ENCODE data around the gene FRMD8. TPM values are rescaled to one million over a fixed set of nuclear protein-coding genes. Genes with fewer than 3 reads are reported as not detected.
A peak's percentile ranks its signal among the peaks of the same experiment; 100 is the strongest.

The FRMD8 gene, protein sequence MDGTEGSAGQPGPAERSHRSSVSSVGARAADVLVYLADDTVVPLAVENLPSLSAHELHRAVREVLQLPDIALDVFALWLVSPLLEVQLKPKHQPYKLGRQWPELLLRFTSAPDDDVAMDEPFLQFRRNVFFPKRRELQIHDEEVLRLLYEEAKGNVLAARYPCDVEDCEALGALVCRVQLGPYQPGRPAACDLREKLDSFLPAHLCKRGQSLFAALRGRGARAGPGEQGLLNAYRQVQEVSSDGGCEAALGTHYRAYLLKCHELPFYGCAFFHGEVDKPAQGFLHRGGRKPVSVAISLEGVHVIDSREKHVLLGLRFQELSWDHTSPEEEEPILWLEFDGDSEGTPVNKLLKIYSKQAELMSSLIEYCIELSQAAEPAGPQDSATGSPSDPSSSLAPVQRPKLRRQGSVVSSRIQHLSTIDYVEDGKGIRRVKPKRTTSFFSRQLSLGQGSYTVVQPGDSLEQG
- 63.4 TPM for total RNA-seq

DNA sequence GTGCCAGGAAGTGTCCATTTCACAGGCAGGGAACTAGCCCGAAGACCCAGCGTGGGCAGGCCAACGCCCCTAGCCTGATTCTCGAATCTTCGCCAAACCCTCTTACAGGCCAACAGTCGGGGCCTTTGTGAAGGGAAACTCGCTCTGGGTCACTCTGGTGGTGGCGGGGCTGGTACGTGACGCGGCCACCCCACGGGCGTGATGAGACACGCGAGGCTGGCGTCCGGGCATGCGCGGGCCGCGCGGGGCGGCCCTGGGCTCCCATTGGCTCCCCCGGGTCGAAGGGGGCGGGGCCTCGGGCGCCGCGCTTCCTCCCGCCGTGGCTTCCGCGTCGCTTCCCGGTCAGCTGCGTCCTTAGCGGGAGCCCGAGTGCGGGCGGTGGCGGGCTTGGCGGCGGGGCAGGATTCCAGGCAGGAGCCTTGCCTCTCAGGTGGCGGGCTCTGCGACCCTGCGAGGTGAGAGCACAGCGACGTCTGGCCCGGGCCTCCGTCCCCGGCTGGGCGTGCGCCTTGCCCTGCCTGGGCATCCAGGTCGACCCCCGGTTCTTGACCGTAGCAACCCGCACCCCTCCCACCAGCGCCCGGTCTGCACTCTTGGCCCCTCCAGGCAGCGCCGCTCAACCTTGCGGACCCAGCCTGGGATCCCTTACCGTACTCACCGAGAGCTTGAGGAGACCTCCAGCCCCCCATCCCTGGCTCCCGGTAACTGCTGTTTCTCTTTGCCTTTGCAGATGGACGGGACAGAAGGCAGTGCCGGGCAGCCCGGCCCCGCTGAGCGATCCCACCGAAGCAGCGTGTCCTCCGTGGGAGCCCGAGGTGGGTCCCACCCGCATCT lies at the start of gene FRMD8:
TSS of gene FRMD8 (plus strand) at position 331 of the 834 bp plus-strand sequence. CDS start at position 731, 400 bp downstream.
- DNase-seq, result peak; percentile 94

DNA sequence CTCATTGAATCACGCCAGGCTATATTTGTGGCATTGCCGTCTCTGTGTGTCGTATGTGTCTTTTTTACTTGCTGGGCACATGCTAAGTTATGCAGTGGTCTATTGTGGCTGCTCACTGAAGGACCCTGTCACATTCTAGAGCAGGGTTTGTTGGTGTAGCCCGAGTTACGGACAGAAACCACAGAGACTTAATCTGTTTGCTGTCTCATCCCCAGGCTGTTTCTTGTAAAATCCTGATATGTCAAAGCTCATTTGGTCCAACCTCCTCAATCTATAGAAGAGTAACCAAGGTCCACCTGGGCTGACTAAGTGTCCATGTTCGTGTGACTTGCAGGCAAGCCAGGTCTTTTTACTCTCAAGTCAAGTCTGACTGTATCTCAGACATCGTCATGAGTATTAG lies 47.8 kb upstream of the FRMD8 start:
- DNase-seq, result no peak

DNA sequence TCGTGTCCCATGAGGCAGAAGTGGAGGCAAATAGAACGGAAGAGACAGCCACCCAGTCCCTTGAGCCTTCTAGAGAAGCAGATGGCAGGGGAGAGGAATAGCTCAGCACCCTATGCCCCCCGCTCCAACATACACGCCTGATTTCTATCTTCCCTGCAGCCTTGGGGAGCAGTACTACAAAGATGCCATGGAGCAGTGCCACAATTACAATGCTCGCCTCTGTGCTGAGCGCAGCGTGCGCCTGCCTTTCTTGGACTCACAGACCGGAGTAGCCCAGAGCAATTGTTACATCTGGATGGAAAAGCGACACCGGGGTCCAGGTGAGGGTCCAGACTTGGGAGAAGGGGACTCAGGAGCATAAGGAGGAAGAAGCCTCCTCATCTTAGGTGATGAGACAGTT lies 46.2 kb upstream of the FRMD8 start:
- DNase-seq, result no peak

DNA sequence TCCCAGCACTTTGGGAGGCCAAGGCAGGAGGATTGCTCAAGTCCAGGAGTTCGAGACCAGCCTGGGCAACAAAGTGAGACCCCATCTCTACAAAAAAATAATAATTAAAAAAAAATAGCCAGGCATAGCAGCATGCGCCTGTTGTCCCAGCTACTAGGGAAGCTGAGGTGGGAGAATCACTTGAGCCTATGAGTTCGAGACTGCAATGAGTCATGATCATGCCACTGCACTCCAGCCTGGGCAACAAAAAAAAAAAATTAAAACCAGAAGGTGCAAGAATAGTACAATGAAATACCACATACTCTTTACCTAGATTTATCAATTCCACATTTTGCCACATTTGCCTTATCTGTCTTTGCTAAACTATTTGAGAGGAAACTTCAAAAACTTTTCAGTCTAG lies 44.6 kb upstream of the FRMD8 start:
- DNase-seq, result no peak

DNA sequence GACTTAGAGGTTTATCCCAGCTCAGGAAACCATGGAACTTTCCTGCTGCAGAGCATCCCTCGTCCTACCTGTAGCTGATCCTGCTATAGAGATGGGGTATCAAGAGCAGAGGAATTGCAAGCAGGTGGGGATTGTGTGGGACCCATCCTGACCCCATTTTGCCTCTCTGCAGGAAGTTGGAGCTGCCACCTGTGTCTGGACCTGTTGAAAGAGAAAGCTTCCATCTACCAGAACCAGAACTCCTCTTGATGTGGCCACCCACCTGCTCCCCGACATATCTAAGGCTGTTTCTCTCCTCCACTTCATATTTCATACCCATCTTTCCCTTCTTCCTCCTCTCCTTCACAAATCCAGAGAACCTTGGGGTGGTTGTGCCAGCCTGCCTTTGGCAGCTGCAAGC lies 34.9 kb upstream of the FRMD8 start:
- DNase-seq, result no peak

DNA sequence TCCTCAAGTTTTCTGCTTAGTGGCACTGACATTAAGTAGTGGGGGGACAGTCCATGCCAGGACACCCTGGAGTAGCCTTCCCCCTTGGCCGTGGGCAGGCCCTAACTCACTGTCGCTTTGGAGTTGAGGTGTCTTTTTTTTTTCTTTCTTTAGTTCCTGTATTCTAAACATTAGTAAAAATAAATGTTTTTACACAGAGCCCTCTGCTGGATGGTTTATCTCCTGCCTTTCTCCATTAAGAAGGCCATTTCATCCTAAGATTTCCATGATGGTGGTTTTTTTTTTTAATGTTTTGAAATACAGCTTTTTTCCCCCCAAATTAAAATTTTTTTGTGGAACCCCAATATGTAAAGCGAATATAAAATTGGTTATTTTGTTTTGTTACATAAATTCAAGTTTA lies 33.7 kb upstream of the FRMD8 start:
- peak; percentile 41 for DNase-seq

DNA sequence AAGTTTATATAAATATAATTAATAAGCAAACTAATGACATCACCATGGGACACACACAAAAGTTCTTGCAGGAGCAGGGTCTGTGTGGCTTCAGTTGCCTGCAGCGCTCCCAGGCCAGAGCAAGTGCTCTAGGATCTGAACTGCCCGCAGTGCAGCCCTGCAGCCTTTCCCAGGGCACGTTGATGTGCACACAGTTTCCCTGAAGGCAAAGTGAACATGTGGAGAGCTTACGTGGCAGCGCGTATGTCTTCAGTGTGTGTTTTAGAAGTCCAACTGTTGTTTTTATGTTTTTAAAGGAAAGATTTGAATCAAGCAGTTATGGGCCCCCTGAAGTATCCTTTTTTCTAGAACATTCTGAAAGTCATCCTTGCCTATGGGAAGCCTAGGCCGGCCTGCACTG lies 33.1 kb upstream of the FRMD8 start:
- DNase-seq, result no peak

DNA sequence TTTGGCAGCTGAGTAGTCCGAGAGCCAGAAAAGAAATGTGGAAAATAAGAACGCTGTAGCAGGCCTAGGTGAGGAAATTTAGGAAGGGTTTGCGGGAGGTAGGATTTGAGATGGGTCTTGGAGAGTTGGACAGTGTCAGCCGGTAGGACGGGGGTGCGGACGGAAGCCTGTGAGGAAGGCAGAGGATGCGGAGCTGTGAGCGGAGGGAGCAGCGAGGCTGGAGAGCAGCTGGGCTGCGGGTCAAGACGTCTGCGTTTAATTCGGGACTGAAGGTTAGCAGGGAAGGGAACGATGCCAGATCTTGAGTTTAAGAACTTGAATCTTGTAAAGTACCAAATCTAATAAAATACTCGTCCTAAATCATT lies 32.6 kb upstream of the FRMD8 start:
- no peak for DNase-seq

DNA sequence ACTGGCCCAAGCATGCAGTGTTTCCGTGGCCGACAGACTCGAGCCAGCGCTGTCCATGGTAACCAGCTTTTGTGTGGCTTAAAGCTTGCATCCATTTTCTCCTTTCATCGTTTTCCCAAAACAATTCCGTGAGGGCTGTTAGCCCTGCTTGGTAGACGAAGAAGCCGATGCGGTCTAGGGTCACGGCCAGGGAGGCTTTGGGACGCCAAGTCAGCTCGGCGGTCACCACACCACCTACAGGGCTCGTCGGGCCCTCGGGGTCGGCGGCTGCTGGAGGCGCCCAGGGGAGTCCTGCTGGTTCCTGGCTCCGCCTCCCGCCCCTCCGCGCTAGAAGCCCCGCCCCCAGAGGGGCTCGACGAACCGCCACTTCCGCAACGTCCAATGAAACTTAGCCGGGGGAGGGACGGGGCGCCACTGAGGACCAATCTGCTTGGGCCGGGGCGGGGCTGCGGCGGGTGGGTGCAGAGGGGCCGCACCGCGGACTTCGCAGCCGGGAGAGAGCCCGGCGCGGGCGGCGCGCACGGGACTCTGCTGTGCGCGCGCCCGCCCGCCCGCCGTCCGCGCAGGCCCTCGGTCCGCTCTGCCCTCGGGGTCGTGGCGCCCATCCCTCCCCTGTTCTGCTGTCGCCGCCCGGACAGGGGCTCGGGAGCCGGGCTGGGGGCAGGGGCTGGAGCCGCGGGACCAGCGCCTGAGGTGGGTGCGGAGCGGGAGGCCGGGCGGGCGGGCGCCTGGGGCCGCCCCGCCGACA lies 32.0 kb upstream of the FRMD8 start, which contains the start of gene TIGD3:
TSS of gene TIGD3 (plus strand) at position 487 of the 748 bp plus-strand sequence. CDS start 1,058 bp downstream, outside the sequence.
- DNase-seq, result peak; percentile 99

DNA sequence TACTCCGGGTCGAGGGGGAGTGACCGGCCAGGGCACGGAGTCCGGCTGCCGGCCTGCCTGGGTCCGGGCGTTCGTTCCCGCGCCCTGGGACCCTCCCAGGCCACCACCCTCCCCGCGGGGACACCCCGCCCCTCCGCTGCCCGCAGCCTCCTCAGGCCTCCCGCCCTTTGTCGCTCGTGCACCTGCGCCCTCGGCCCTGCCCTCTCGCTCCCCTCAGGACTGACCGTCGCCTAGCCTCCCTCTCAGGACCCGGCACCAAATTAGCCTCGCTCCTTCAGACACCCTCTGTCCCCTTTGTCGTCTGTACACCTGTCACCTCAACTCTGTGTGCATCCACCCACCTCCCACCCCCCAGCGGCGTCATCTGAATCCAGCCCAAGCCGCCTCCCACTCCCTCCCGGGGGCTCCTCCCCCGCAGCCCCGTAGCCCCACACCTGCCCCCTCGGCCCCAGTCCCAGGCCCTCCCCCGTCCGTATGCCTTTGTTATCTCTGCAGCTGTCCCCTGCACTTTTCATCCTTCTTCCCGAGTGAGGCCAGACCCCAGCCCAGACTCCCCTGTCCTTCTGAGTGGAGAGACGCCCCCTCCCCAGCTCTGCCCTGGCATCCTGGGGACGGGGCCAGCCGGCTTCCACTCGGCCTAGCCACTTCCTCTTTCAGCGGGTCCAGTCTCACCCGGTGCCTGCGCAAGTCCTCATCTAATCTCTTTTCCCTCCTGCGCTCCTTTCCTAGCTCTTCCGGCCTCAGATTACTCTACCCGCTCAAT lies 31.2 kb upstream of the FRMD8 start:
- peak; percentile 33 for DNase-seq

DNA sequence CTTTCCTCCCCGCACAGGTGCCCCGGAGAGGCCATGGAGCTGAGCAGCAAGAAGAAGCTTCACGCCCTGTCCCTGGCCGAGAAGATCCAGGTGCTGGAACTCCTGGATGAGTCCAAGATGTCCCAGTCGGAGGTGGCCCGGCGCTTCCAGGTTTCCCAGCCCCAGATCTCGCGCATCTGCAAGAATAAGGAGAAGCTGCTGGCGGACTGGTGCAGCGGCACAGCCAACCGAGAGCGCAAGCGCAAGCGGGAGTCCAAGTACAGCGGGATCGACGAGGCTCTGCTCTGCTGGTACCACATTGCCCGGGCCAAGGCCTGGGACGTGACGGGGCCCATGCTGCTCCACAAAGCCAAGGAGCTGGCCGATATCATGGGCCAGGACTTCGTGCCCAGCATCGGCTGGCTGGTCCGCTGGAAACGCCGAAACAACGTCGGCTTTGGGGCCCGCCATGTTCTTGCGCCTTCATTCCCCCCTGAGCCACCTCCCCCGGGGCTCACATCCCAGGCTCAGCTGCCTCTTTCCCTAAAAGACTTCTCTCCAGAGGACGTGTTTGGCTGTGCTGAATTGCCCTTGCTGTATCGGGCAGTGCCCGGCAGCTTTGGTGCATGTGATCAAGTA lies 30.6 kb upstream of the FRMD8 start:
- DNase-seq, result peak; percentile 31

DNA sequence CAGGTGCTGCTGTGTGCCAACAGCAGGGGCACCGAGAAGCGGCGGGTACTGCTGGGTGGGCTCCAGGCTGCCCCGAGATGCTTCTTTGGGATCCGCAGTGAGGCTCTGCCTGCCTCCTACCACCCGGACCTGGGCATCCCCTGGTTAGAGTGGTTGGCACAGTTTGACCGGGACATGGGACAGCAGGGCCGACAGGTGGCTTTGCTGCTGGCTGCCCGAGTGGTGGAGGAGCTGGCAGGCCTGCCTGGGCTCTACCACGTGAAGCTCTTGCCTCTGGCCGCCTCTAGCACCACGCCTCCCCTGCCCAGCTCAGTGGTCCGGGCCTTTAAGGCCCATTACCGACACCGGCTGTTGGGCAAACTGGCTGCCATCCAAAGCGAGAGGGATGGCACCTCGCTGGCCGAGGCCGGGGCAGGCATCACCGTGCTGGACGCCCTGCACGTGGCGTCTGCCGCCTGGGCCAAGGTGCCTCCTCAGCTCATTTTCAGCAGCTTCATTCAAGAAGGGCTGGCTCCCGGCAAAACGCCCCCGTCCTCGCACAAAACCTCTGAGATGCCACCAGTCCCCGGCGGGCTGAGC lies 30.0 kb upstream of the FRMD8 start:
- DNase-seq, result no peak

DNA sequence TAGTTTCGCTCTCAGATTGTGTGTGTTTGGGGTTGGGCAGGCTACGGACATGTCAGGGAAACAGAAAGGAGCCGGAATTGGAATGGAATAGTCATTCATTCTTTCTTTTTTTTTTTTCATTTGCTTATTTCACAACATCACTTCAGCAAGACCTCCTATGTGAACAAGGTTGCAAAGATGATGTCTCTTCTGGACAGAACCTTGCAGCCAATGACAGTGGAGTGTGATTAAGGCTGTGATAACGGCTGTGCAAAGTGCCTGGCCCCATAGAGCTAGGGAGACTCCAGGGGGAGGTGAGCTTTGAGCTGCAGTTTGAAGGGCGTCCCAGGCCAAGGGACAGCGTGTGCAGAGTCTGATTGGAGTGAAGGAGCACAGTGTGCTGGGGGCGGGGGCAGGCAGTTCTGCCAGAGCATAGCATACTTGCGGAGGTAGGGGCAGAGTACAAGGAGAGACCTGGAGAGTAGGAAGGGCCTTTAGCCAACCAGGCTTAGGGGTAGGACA lies 28.5 kb upstream of the FRMD8 start:
- no peak for DNase-seq

DNA sequence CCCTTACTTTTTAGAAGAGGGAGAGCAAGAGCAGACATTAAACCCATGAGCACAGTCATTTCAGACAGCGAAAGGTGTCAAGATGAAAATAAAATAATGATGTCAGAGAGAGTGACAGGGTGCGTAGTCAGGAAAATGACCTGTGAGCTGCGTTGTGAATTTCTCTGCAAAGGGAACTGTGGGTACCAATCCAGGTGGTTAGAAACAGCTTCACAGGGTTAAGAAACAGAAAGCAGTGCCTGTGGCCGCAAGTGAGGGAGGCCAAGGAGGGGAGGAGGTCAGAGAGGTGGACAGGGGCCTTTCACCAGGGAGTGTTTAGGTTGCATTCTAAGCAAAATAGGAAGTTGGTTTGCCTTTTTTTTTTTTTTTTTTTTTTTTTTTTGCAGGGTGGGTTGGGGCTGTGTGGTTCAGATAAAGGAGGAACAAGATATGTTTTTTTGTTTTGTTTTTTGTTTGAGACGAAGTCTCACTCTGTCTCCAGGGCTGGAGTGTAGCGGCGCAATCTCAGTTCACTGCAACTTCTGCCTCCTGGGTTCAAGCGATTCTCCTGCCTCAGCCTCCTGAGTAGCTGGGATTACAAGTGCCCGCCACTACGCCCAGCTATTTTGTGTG lies 24.0 kb upstream of the FRMD8 start:
- no peak for DNase-seq

DNA sequence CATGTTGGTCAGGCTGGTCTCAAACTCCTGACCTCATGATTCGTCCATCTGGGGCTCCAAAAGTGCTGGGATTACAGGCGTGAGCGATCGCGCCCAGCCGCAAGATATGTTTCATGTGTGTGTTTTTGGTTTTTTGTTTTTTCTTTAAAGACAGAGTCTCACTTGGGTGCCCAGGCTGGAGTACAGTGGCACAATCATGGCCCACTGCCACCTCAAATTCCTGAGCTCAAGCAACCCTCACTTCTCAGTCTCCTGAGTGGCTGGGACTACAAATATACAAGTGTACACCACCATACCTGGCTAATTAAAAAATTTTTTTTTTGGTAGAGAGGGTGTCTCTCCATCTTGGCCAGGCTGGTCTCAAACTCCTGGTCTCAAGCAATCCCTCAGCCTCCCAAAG lies 23.5 kb upstream of the FRMD8 start:
- DNase-seq, result no peak

DNA sequence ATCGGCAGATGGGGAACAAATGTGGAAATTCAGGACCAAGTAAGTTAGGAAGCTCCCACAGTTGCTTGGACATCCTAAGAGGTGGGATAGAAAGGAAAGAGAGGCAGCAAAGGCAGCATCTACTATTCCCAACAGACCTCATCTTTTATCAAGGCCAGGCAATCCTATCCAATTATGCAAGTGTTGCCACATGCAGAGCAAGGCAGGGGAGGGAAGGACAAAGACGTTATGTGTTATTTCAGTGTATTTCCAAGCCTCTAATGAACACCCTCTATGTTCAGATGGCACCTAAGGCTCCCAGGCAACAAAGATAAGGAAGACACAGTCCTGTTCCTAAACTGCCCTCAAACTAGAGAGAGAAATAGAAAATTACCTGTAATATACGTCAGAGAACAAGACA lies 22.7 kb upstream of the FRMD8 start:
- no peak for DNase-seq

DNA sequence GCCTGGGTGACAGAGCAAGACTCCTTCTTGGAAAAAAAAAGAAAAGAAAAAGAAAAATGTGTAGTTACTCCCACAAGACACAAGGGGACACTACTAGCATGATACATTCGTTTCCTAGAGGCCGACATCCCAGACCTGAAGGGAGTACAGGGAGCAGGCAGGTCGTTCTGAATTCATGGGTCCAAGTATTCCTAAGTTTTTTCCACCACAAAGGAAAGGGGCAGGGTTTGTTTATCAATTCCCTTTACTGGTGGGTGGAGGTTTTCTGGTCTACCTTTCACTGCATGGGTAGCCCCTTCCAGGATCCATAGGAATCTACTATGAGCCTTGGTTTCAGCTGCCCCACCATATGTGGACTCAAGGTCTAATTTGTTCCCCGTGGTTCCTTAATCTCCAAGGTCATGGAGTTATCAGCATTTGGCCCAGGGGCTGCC lies 20.1 kb upstream of the FRMD8 start:
- DNase-seq, result peak; percentile 82

DNA sequence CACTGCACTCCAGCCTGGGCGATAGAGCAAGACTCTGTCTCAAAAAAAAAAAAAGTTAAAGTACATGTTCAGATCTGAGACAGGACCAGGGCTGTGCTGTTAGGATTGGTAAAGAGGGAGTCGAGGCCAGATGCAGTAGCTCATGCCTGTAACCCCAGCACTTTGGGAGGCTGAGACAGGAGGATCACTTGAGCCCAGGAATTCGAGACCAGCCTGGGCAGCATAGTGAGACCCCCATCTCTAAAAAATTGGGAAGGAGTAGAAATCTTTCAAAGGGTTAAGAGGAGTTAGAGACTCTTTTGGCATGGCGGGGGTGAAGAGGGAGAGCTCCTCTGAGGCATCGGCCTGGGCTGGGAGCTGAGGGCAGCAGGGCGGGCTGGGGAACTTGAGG lies 15.8 kb upstream of the FRMD8 start:
- DNase-seq, result no peak

DNA sequence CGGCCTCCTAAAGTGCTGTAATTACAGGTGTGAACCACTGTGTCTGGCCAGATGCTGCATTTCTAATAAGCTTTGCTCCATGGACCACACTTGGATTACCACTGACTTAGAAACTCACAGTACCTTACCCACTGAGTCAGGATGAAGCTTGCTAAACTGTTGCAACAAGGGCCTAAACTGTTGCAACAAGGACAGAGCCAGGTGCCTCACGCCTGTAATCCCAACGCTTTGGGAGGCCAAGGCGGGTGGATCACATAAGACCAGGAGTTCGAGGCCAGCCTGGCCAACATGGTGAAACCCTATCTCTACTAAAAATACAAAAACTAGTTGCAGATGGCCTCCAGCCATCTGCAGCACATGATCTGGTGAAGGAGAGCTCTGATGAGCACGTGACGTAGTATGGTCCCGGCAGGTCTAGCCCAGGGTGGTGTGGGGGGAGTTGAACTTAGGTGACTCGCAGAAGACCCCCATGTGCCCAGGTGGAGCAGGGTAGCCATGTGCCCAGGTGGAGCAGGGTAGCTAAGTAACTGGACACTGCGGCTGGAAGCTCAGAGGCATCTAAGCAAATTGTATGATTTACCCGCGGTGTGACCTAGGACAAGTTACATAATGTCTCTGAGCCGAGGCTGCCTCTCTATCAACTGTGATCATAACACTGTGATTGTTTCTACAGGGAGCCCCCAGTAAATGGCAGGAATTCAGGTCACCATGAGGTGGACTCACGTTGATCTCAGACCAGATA lies 12.4 kb upstream of the FRMD8 start:
- DNase-seq, result no peak

DNA sequence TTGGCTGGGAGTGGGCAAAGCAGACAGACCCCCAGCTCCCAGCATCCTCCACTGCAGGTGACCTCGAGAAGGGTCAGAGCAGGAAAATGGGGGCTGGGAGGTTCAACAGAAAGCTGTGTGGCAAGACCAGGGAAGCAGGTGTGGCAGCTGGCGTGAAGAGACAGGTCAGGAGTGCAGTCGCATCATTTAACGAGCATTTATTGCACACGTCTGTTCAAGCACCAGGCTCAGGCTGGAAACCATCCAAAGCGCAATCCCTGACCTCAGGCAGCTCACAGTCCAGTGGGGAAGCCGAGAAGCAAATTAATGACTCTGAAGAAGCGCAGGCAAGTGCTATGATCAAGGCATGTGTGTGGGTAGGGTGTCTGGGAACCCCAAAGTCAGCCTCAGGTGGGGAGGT lies 11.4 kb upstream of the FRMD8 start:
- no peak for DNase-seq
